GM12892 (cell line): ENCODE data around the gene ATP7B.

Experiments
- POLR2A ChIP-seq: IDR thresholded peaks from 2 replicates; pipeline ENCODE4 v1.6.1; 2011; ENCODE audit warnings: low read depth, low read length, control low read depth
- POLR2AphosphoS5 ChIP-seq: IDR thresholded peaks from 2 replicates; pipeline ENCODE4 v1.6.1; 2011; ENCODE audit warnings: low read depth, low read length, control low read depth
- TAF1 ChIP-seq: IDR thresholded peaks from 2 replicates; pipeline ENCODE4 v1.6.1; 2011; ENCODE audit warnings: low read depth, mild to moderate bottlenecking, control low read depth, low read length, borderline replicate concordance

DNA sequence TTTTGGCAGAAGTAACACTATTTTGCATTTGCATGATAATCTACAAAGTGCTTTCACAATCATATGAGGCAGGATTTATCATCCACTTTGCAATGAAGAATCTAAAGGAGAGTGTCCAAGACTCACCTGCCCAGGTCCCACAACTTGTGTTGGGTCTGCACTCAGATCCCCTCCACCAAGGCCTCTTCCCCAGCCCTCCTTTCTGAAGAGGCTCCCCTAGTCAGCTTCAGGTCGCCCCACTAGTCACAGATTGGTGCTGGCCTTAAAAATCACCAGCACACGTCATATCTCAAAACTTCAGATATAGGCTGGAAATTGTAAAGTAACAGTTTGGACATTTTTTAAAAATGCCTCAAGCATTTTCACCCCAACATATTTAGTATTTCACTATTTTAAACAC lies 17.5 kb downstream of the ATP7B start:
- no peak for TF ChIP-seq POLR2AphosphoS5
- TF ChIP-seq POLR2A, result no peak
- TF ChIP-seq TAF1, result no peak
